NCI-H1436 treated with DMSO at 0.1 percent for 48 hours (cell line): ENCODE measurements around the gene PAGE5.

ENCODE experiments used
- DNase-seq: peaks from one replicate; lab custom pipeline; 2025; lab: John Stamatoyannopoulos, UW

PAGE5 gene

GRCh38 chrX:55220119-55220794, at the start of gene PAGE5:
Gene PAGE5, plus strand, starts transcription at chrX:55220346. Its CDS starts 1,037 bp downstream, at chrX:55221383.
- no peak for DNase-seq

GRCh38 chrX:55187281-55187680, 32.9 kb upstream of the PAGE5 start:
- no peak for DNase-seq

- DNase-seq = no peak
These were observed 23.5 kb upstream of the PAGE5 start for GRCh38 chrX:55196688-55197087.

GRCh38 chrX:55201930-55202579, 18.1 kb upstream of the PAGE5 start:
- no peak for DNase-seq

- no peak for DNase-seq
These were observed 13.8 kb upstream of the PAGE5 start for GRCh38 chrX:55206162-55206941.

- DNase-seq = no peak
These were observed 9.0 kb upstream of the PAGE5 start for GRCh38 chrX:55210931-55211677.

GRCh38 chrX:55213381-55213780, 6.8 kb upstream of the PAGE5 start:
- DNase-seq = no peak

- no peak for DNase-seq
These were observed 20.7 kb downstream of the PAGE5 start for GRCh38 chrX:55240788-55241340.

GRCh38 chrX:55253528-55253927, 33.4 kb downstream of the PAGE5 start:
- DNase-seq = no peak

GRCh38 chrX:55260806-55261205, 40.7 kb downstream of the PAGE5 start:
- DNase-seq = no peak

- no peak for DNase-seq
These were observed 44.7 kb downstream of the PAGE5 start, which contains the start of gene PAGE3 for GRCh38 chrX:55264816-55265215. Gene PAGE3, minus strand, starts transcription at chrX:55264916. Its CDS starts 1,013 bp downstream, at chrX:55263903.
